ENCODE measurements around the gene OR4Q3.
A peak's percentile ranks its signal among the peaks of the same experiment; 100 is the strongest.
"Not testable (repeated sequence)": the region's sequence is repeated elsewhere in the genome, so short reads cannot be mapped to it uniquely, and the experiment has no call there.

OR4Q3 gene

DNA sequence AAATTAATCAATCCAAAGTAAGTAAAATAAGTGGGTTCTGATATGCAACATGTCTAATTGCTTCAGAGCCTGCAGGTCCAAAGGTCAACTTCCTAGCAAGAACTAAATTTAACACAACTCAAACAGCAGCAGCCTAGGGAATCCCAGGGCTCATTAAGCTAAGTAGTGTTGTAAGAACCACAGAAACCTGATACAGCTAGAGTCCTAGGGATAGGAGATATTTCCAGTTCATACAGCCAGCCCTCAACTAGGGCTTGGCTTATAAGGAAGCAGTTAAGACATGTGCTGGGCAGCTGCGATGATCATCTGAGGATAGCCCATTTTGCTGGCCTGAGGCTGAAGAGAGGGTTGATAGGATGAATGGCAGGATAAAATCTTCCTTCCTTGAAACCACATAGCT, at the start of gene OR4Q3:
Gene OR4Q3, plus strand, starts transcription at position 316 of the 400 bp plus-strand sequence.
- DNase-seq: no peak
- intact Hi-C loops (cut with DNase I): no loop called here

DNA sequence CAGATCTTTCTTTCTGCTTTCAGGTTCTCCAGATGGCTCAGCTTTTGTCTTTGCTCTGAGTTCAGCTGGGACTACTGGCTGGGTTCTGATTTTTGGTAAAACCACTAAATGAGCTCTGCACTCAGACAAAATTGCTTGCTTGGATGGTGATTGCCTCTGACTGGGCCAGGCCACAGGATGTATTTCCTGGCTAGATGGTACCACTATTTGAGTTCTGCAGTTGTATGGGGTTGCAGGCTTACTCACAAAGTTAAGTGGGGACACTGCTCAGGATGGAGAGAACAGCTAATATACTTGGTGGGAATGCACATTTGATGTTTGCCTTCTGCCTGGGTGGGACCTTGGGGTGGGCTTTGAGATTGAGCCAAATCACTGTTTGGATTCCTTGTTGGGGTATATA, 14.0 kb upstream of the OR4Q3 start:
- no peak for DNase-seq
- intact Hi-C loops (cut with DNase I): no loop called here

- intact Hi-C loops (cut with DNase I): no loop called here
- DNase-seq: peak in 2 of 10 donors; percentile 22 to 68
Measured at GRCh38 chr14:19729763-19730162, 13.6 kb upstream of the OR4Q3 start.

- intact Hi-C loops (cut with DNase I); DNase-seq: not testable (repeated sequence)
Measured at GRCh38 chr14:19733893-19734292, 9.5 kb upstream of the OR4Q3 start.

DNA sequence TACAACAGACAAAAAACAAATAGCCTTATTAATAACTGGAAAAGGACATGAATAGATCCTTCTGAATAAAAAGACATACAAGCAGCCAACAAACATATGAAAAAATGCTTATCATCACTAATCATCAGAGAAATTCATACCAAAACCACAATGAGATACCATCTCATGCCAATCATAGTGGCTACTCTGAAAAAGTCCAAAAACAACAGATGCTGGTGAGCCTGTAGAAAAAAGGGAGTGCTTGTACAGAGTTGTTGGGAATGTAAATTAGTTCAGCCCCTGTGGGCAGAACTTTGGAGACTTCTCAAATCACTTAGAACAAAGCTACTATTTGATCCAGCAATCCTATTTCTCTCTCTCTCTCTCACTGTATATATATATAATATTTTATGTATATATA, 8.9 kb downstream of the OR4Q3 start:
- intact Hi-C loops (cut with DNase I); DNase-seq: not testable (repeated sequence)

DNA sequence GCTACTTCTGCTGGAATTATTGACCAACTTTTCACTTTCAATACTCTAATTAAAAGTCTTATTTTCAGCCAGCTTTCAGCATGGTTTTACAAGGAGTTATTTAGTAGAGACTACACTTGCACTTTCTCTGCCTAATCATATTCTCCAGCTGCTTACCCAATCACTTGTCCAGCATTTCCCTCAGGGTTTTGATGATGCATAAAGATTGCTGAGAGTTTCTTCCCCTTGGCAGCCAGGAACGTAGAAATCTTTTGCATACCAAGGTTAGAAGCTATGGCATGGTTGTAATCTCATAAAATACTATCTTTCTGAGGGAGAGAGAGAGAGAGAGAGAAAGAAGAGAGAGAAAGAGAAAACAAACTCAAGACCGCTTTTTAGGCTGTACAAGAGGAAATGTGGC, 10.8 kb downstream of the OR4Q3 start:
- intact Hi-C loops (cut with DNase I): no loop called here
- DNase-seq: no peak

GRCh38 chr14:19771491-19771890, 28.1 kb downstream of the OR4Q3 start:
- intact Hi-C loops (cut with DNase I): not testable (repeated sequence)
- peak in 1 of 10 donors; percentile 77 for DNase-seq

DNA sequence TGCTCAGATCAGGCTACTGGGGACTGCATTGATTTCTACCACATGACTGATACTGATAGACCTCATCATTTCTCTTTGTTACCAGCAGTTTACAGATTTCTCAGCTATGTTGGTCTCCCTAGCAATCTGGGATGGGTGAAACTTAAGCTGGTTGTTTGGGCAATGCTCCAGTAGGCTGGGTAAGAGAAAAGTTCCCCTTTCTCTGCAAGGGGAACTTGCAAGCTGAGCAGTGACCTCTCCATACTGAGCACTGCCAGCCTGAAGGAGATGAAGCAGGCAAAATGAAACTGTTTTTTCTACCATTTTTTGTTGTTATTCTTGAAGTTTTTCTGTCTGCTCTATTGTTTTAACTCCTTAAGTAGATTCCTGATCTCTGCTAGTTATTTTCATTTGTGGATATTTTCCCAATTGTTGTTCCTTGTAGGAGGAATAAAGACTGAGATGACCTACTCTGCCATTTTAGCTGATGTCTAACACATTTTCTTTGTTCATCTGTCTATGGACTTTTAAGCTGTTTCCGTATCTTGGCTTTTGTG, 28.6 kb downstream of the OR4Q3 start:
- intact Hi-C loops (cut with DNase I): no loop called here
- no peak for DNase-seq

- intact Hi-C loops (cut with DNase I); DNase-seq: not testable (repeated sequence)
Measured at GRCh38 chr14:19772454-19772853, 29.1 kb downstream of the OR4Q3 start.

- DNase-seq; intact Hi-C loops (cut with DNase I): not testable (repeated sequence)
Measured at GRCh38 chr14:19773204-19773603, 29.8 kb downstream of the OR4Q3 start, which contains the start of gene OR4M1. TSS of gene OR4M1 (plus strand) at chr14:19773504. CDS start at chr14:19780323, 6,819 bp downstream.

DNA sequence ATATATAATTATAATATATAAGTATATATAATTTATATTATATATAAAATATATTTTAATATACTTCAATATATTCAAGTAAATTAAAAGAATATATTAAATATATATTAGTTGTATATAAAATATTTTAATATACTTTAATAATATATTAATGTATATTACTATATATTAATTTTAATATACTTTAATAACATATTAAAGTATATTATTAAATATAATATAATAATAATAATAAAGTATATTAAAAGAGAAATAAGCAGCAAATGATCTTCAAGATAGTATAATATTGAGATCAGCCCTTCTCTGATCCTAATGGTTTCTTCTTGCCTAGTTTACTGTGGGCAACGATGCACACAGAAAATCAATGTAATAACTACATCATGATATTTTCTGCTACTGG, 32.2 kb downstream of the OR4Q3 start:
- DNase-seq: no peak
- intact Hi-C loops (cut with DNase I): no loop called here

GRCh38 chr14:19785848-19786247, 42.5 kb downstream of the OR4Q3 start:
- intact Hi-C loops (cut with DNase I): not testable (repeated sequence)
- peak in 3 of 10 donors; percentile 66 to 84 (median 82) for DNase-seq

- DNase-seq: peak in 1 of 10 donors; percentile 66
- intact Hi-C loops (cut with DNase I): not testable (repeated sequence)
Measured at GRCh38 chr14:19787318-19787717, 43.9 kb downstream of the OR4Q3 start.

DNA sequence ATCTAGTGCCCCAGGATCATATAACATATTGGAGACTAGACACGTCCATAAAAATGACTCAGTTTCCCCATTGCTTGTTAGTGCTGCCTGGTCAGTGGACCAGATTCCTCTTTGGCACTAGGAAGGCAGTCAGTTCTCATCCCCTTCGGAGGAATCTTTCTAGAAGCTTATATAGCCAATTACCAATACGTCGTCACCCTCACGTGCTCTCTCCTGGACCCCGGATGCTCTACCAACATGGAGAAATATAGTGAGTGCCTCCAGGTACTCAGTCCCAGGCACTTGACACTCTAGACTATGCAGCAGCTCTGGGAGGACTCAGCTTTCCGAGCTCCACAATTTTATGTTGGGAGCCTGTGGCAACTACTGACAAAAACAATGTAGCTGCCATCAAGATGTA, 44.8 kb downstream of the OR4Q3 start:
- intact Hi-C loops (cut with DNase I): not testable (repeated sequence)
- peak in 1 of 10 donors; percentile 69 for DNase-seq

GRCh38 chr14:19796520-19797108, 53.2 kb downstream of the OR4Q3 start:
- peak in 1 of 10 donors; percentile 67 for DNase-seq
- intact Hi-C loops (cut with DNase I): not testable (repeated sequence)

Data from posterior cingulate gyrus (tissue), 11 donors.